GM23248 (cell line): ENCODE measurements around the gene HOXB4. TPM values are rescaled to one million over a fixed set of nuclear protein-coding genes. Genes with fewer than 3 reads are reported as not detected.
A peak's percentile ranks its signal among the peaks of the same experiment; 100 is the strongest.

Experiments
- DNase-seq: peaks from one replicate; pipeline ENCODE4 v3.0.0-alpha.2; 2015
- H2AFZ ChIP-seq: fragments of 200-600 bp; sonication (generic); 2 replicates; pipeline ENCODE4 v1.6.1; 2016; ENCODE audit warnings: antibody characterized with exemption
- H3F3A ChIP-seq: fragments of 200-600 bp; sonication (generic); 2 replicates; pipeline ENCODE4 v1.6.1; 2016; ENCODE audit warnings: mild to moderate bottlenecking, antibody characterized with exemption, mixed run types; ENCODE audit not compliant: insufficient read depth
- H3K27ac ChIP-seq: fragments of 200-600 bp; sonication (generic); 2 replicates; pipeline ENCODE4 v1.5.1; 2016; ENCODE audit warnings: mild to moderate bottlenecking
- H3K27me3 ChIP-seq: fragments of 200-600 bp; sonication (generic); replicated peaks from 2 replicates; pipeline ENCODE4 v1.6.1; 2016; ENCODE audit warnings: mild to moderate bottlenecking; ENCODE audit not compliant: insufficient read depth
- H3K36me3 ChIP-seq: fragments of 200-600 bp; sonication (generic); 2 replicates; pipeline ENCODE4 v1.6.1; 2016; ENCODE audit warnings: low read depth, mild to moderate bottlenecking
- H3K4me1 ChIP-seq: fragments of 200-600 bp; sonication (generic); 2 replicates; pipeline ENCODE4 v1.6.1; 2016; ENCODE audit warnings: mild to moderate bottlenecking; ENCODE audit not compliant: insufficient read depth
- H3K4me2 ChIP-seq: fragments of 200-600 bp; sonication (generic); one replicate; pipeline ENCODE4 v1.6.1; 2016; ENCODE audit warnings: mild to moderate bottlenecking; ENCODE audit not compliant: unreplicated experiment
- H3K4me3 ChIP-seq: fragments of 200-600 bp; sonication (generic); 2 replicates; pipeline ENCODE4 v1.5.1; 2016; ENCODE audit warnings: mild to moderate bottlenecking
- H3K79me2 ChIP-seq: fragments of 200-600 bp; sonication (generic); 2 replicates; pipeline ENCODE4 v1.6.1; 2016; ENCODE audit warnings: mild to moderate bottlenecking; ENCODE audit not compliant: insufficient read depth
- H3K9ac ChIP-seq: fragments of 200-600 bp; sonication (generic); 2 replicates; pipeline ENCODE4 v1.6.1; 2016; ENCODE audit warnings: mild to moderate bottlenecking
- H3K9me2 ChIP-seq: fragments of 200-600 bp; sonication (generic); 2 replicates; pipeline ENCODE4 v1.6.1; 2016; ENCODE audit warnings: mixed run types, mild to moderate bottlenecking, moderate library complexity; ENCODE audit not compliant: insufficient read depth
- H3K9me3 ChIP-seq: fragments of 200-600 bp; sonication (generic); one replicate; pipeline ENCODE4 v1.6.1; 2017; ENCODE audit warnings: low read depth
- H4K20me1 ChIP-seq: fragments of 200-600 bp; sonication (generic); 2 replicates; pipeline ENCODE4 v1.6.0; 2016; ENCODE audit not compliant: insufficient read depth
- EZH2 ChIP-seq: fragments of 200-600 bp; sonication (generic); IDR thresholded peaks from 2 replicates; pipeline ENCODE4 v1.6.1; 2018; ENCODE audit warnings: antibody characterized with exemption, mild to moderate bottlenecking; ENCODE audit not compliant: insufficient read depth, poor library complexity, severe bottlenecking
- EZH2phosphoT487 ChIP-seq: fragments of 200-600 bp; sonication (generic); IDR thresholded peaks from 2 replicates; pipeline ENCODE4 v1.6.1; 2018; ENCODE audit warnings: antibody characterized with exemption, moderate library complexity, mild to moderate bottlenecking, low read depth; ENCODE audit not compliant: insufficient read depth
- WGBS, 2 experiments: methylation state at CpG; one replicate each; pipeline ENCODE4 v1.1.6; 2015 to 2017; ENCODE audit warnings: low lambda C conversion rate in 2 of 2, low coverage in 1 of 2; ENCODE audit errors: missing lambda C conversion rate in 2 of 2; 5-methylcytosine and 5-hydroxymethylcytosine counted together
- in situ Hi-C: fragments of 300-500 bp; cut with MboI; formaldehyde crosslinking; loops from 2 replicates; pipeline ENCODE4 v1.15.0; 2020
- polyA plus RNA-seq: library from polyadenylated mRNA; unstranded; fragments of >200 nt; fragmentation: Nextera tagmentation; extraction: Ambion mirVana; gene quantifications from 2 replicates; pipeline ENCODE4 v1.2.1, GENCODE V29; 2016
- total RNA-seq: library from RNA; depleted of rRNA; stranded (reverse); fragments of >200 nt; shearing (Covaris generic); gene quantifications from 2 replicates; pipeline ENCODE4 v1.2.3, GENCODE V29; 2014

HOXB4 gene
- total and polyA plus RNA-seq, 2 experiments from 2014 or later, result 1.2 to 2.2 TPM

DNA sequence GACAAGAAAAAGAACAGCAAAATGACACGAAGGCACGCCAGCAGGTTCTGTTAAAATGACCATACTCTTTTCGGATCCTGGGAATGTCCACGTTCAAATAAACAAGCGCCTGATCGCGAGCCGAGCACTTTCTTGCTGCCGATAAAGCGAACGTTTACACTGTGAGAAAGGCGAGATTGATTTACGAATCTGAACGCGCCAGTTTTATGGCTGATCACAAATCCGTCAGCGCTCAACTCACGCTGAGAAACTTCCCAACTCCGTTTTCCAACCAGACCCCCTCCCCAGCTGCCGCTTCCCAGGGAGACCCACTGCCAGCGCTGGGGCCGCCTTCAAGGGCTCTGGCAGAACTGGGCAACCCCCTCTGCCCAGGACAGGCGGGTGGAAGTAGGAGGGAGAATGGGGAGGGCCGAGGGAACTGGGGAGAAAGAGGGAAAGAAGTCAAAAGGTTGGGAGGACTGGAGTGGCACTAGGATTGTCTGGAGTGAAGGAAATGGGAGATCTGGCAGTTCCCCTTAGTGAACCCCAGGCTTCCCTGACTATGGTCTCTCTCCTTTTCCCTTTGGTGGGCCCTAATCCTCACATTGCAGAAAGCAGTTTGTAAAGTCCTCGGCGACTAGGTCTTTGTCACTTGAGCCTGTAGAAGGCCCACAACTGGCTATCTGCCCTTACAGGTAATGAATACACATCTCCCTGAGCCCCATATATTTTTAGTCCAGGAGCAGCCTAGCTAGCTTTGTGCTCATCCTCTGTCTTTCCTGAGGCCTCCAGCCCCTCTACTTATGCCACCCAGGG is 6.9 kb downstream of the HOXB4 start:
- 40 to 56% methylated on average over 26 of the region's 26 CpGs for WGBS, 2 experiments
- no peaks in the 10 kb centered on the region for H3K9me3 ChIP-seq
- DNase-seq, result peak; percentile 44
- no peaks in the 10 kb centered on the region for H3K27me3 ChIP-seq
- H3K79me2 ChIP-seq, result peaks cover 73% of the 10 kb centered on the region
- no peaks in the 10 kb centered on the region for H3K9me2 ChIP-seq
- H3F3A ChIP-seq, result peaks cover 5% of the 10 kb centered on the region; the same call in 1 of the 2 replicates
- H3K4me1 ChIP-seq, result peaks cover 30% of the 10 kb centered on the region
- peak overlapping the region; percentile 62 for H3K4me3 ChIP-seq
- peak overlapping the region; percentile 57 for H3K4me2 ChIP-seq
- in situ Hi-C loops, result no loop called here
- peak overlapping the region; percentile 72 for H3K9ac ChIP-seq
- peak overlapping the region; percentile 65 for H2AFZ ChIP-seq
- no peaks in the 10 kb centered on the region for H4K20me1 ChIP-seq
- H3K36me3 ChIP-seq, result no peaks in the 10 kb centered on the region
- H3K27ac ChIP-seq, result peak overlapping the region; percentile 48
- TF ChIP-seq EZH2, result no peak
- TF ChIP-seq EZH2phosphoT487, result no peak

DNA sequence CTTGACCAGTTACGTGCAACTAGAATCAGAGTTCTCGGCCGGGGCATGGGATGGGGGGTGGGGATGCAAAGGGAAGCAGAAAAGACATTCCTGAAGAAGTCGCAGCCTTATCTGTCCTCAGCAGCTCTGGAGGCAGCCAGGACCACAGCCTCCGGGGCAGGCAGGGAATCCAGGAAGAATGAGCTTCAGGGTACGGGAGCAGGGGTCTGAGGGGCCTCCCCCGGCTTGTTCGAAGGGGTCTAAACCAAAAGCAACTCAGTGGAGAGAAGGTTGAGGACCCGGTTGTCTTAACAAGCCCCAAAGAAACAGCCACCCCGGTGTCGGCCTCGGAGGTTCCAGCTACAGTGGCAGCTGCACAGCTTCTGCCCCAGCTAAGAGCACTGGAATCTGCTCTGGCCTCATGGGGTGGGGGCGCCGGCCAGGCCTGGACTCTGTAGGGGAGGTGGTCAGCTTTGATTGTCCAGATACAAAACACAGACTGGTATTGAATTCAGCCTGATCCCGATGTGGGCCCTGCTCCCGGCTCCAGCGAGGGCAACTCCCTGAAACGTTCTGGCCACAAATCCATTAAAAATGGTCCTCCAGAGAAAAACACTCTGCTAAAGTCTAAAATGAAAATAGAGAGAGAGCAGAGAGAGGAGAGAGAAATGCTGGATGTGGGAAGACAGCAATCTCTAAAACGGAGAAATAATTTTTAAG is 7.7 kb downstream of the HOXB4 start:
- in situ Hi-C loops, result no loop called here
- Histone ChIP-seq H3K27ac (peak overlapping the region; percentile 48), H3K9ac (peak overlapping the region; percentile 72), H2AFZ (peak overlapping the region; percentile 65), H3K36me3 (no peaks in the 10 kb centered on the region), H3K27me3 (no peaks in the 10 kb centered on the region), H3K4me3 (peak overlapping the region; percentile 62), H3K79me2 (peaks cover 77% of the 10 kb centered on the region), H4K20me1 (no peaks in the 10 kb centered on the region), H3K9me3 (no peaks in the 10 kb centered on the region), H3K9me2 (no peaks in the 10 kb centered on the region), H3K4me1 (peaks cover 30% of the 10 kb centered on the region), H3K4me2 (peak overlapping the region; percentile 57), H3F3A (peaks cover 5% of the 10 kb centered on the region; the same call in 1 of the 2 replicates)
- peak; percentile 37 for DNase-seq
- TF ChIP-seq EZH2 (no peak), EZH2phosphoT487 (no peak)
- WGBS, 2 experiments, result 42 to 43% methylated on average over 19 of the region's 19 CpGs

DNA sequence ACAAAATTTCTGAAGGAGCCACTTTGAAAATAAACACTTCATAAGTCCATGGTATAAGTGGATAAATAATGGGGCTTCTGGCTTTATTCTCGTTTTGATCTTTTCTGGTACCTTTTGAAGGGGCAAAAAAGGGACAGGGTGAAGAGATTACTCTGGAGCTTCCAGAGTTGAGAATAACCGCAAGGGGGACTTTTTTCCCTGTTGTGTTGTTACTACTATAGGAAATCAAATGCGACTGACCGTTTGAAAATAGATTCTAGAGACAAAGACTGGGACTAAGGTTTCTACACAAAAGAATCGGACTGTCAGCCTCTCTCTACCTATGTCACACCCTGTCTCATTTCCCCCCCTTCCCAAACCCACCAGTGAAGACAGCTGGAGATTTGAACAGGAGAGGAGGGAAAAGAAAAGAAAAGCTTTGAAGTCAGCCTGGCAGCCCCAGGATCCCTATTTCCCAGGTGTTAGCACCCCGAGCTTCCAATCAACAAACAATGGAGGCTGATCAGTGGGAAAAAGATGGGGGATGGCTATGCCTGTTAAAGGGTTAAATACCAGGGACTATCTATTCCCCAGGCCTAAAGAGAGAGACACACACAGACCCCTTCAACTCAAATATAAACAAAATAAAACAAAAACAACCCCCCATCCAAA is 8.4 kb downstream of the HOXB4 start:
- H3K36me3 ChIP-seq, result no peaks in the 10 kb centered on the region
- H2AFZ ChIP-seq, result 0 out of 2 replicates have a peak overlapping the region, but pooled peaks have one; percentile 65
- H3K79me2 ChIP-seq, result peaks cover 76% of the 10 kb centered on the region
- H3K4me2 ChIP-seq, result peak overlapping the region; percentile 57
- in situ Hi-C loops, result no loop called here
- TF ChIP-seq EZH2 (no peak), EZH2phosphoT487 (no peak)
- no peak overlapping the region for H3K4me3 ChIP-seq
- peak overlapping the region; percentile 72 for H3K9ac ChIP-seq
- H3K9me3 ChIP-seq, result no peaks in the 10 kb centered on the region
- no peak for DNase-seq
- H3K9me2 ChIP-seq, result no peaks in the 10 kb centered on the region
- 88 to 90% methylated on average over 6 of the region's 6 CpGs for WGBS, 2 experiments
- H3K4me1 ChIP-seq, result peaks cover 30% of the 10 kb centered on the region
- no peaks in the 10 kb centered on the region for H4K20me1 ChIP-seq
- H3K27me3 ChIP-seq, result no peaks in the 10 kb centered on the region
- H3K27ac ChIP-seq, result peak overlapping the region; percentile 48; the same call in 1 of the 2 replicates
- peaks cover 5% of the 10 kb centered on the region; the same call in 1 of the 2 replicates for H3F3A ChIP-seq

DNA sequence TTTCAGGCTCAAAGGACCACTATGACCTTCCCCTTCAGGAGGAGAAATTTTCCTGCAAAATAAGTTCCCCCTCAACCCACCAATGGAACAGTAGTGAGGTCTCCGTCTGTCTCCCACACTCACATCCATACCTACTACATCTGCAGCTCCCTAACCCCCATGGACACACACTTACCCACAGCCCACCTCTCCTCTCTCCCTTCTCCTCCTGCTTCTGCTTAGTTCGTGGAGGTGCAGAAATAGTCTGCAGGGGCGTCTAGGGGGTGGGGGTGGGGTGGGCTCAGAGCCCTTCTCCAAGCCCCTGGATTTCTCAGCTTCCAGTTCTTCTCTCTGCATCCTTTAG is 8.9 kb downstream of the HOXB4 start:
- TF ChIP-seq EZH2phosphoT487 (no peak), EZH2 (no peak)
- Histone ChIP-seq H2AFZ (no peak overlapping the region), H3K4me3 (no peak overlapping the region), H3K9ac (no peak overlapping the region), H3K27ac (no peak overlapping the region), H3K79me2 (peaks cover 71% of the 10 kb centered on the region), H4K20me1 (no peaks in the 10 kb centered on the region), H3K9me3 (no peaks in the 10 kb centered on the region), H3K9me2 (no peaks in the 10 kb centered on the region), H3K36me3 (no peaks in the 10 kb centered on the region), H3K4me2 (no peak overlapping the region), H3F3A (peaks cover 5% of the 10 kb centered on the region; the same call in 1 of the 2 replicates), H3K27me3 (no peaks in the 10 kb centered on the region), H3K4me1 (peaks cover 30% of the 10 kb centered on the region)
- in situ Hi-C loops, result no loop called here
- no peak for DNase-seq
- WGBS, 2 experiments, result 74 to 89% methylated on average over 3 of the region's 3 CpGs
